ENCODE measurements around the gene EMILIN2. TPM values are rescaled to one million over a fixed set of nuclear protein-coding genes. Genes with fewer than 3 reads are reported as not detected.

Gene EMILIN2
- total RNA-seq, 3 donors from 2014 or later, result 13.3 to 19.6 (median 18.3) TPM

GRCh38 chr18:2895391-2895790, 48.6 kb downstream of the EMILIN2 start:
- no peaks in the 10 kb centered on the region for H3K9me3 ChIP-seq
- intact Hi-C loops (cut with DNase I, micrococcal nuclease), result no loop called here
- no peaks in the 10 kb centered on the region for H3K36me3 ChIP-seq (ENCODE audit: low read depth)
- no peak overlapping the region for H3K4me3 ChIP-seq
- DNase-seq (no peak), ATAC-seq (no peak)
- no peaks in the 10 kb centered on the region for H3K4me1 ChIP-seq (ENCODE audit: low read depth)
- no peak for TF ChIP-seq CTCF (IDR thresholded peaks at IDR 0.05)

- no peak for TF ChIP-seq CTCF (IDR thresholded peaks at IDR 0.05)
- no peak overlapping the region for H3K4me3 ChIP-seq
- H3K36me3 ChIP-seq (ENCODE audit: low read depth), result no peaks in the 10 kb centered on the region
- DNase-seq (no peak), ATAC-seq (no peak)
- no peaks in the 10 kb centered on the region for H3K4me1 ChIP-seq (ENCODE audit: low read depth)
- no peaks in the 10 kb centered on the region for H3K9me3 ChIP-seq
- intact Hi-C loops (cut with DNase I, micrococcal nuclease), result no loop called here
Measured at GRCh38 chr18:2896990-2897389, 50.2 kb downstream of the EMILIN2 start.

DNA sequence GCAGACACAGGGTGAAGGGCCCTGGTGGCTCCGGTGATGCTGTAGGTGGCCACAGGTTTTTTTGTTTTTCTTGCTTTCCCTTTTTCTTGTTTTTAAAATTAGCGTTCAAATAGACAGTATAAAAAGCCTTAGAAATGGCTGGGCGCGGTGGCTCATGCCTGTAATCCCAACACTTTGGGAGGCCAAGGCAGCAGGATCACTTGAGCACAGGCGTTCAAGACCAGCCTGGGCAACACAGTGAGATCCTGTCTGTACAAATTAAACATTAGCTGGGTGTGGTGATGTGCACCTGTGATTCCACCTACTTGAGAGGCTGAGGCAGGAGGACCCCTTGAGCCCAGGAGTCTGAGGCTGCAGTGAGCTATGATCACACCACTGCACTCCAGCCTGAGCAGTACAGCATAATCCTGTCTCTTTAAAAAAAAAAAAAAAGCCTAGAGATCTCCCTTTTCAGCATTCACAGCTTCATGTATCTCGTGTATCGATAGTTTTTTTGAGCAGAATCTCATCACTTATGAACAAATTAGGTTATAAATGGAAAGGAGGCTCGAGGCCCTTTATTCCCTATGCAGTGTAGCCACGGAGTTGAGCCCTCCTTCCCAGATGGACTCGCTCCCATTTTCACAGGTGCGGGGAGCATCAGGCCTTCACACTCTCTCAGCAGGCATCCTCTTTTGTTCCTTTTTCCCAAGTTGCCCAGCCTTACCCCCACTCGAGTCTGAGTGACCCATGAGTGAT, 50.8 kb downstream of the EMILIN2 start:
- H3K36me3 ChIP-seq (ENCODE audit: low read depth), result no peaks in the 10 kb centered on the region
- DNase-seq (no peak), ATAC-seq (no peak)
- H3K4me1 ChIP-seq (ENCODE audit: low read depth), result peaks cover under 1% of the 10 kb centered on the region
- intact Hi-C loops (cut with DNase I, micrococcal nuclease), result no loop called here
- H3K4me3 ChIP-seq, result no peak overlapping the region
- TF ChIP-seq CTCF (IDR thresholded peaks at IDR 0.05), result no peak
- H3K9me3 ChIP-seq, result no peaks in the 10 kb centered on the region

- TF ChIP-seq CTCF (IDR thresholded peaks at IDR 0.05), result no peak
- Histone ChIP-seq H3K4me3 (no peak overlapping the region), H3K36me3 (ENCODE audit: low read depth) (no peaks in the 10 kb centered on the region), H3K4me1 (ENCODE audit: low read depth) (peaks cover 6% of the 10 kb centered on the region), H3K9me3 (no peaks in the 10 kb centered on the region)
- ATAC-seq (peak; percentile 41), DNase-seq (no peak)
- intact Hi-C loops (cut with DNase I, micrococcal nuclease), result no loop called here
Measured at GRCh38 chr18:2898186-2898640, 51.4 kb downstream of the EMILIN2 start.

DNA sequence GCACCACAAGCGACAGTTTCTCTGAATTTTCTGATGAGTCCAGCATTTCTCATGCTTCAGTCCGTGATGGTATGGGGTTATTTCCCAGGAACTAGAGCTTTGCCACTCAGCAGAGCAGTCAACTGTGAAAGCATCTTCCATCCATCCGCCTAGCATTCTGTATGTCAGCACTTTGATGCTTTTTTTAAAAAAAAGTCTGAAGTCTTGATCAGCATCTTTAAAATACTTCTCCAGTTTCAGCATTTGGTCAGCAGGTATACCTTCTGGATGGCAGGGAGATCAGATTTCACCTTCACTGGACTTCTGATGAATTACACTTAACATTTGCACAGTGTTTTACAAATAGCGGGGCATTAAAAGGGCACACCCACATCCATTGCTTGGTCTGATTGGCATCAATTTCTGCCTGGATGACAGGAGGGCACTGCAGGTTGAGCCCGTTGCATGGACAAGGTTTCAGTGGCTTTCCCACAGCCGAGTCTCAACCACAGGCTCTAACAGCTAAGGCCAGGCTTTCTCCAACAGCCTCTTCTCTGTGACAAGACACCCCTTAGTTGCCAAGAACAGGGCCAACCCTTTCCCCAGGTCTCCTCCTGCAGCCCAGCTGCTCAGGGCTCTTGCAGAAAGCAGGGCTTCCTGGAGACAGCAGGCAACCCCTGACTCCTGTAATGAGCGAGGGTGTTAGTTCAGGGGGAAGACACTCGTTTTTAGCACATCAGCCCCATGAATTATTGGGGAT, 54.0 kb downstream of the EMILIN2 start:
- Histone ChIP-seq H3K4me1 (ENCODE audit: low read depth) (peaks cover 8% of the 10 kb centered on the region), H3K9me3 (no peaks in the 10 kb centered on the region), H3K36me3 (ENCODE audit: low read depth) (no peaks in the 10 kb centered on the region), H3K4me3 (no peak overlapping the region)
- TF ChIP-seq CTCF (IDR thresholded peaks at IDR 0.05), result no peak
- ATAC-seq (no peak), DNase-seq (no peak)
- intact Hi-C loops (cut with DNase I, micrococcal nuclease), result no loop called here
